ENCODE data around the gene ZNF511. TPM values are rescaled to one million over a fixed set of nuclear protein-coding genes. Genes with fewer than 3 reads are reported as not detected.
A peak's percentile ranks its signal among the peaks of the same experiment; 100 is the strongest.

ZNF511 gene
- total and polyA plus RNA-seq, 9 of the 15 experiments (the other 6 are each of a cell fraction or from before 2014, with no cell fraction given): 0.61 to 69.3 (median 40.1) TPM

- TF ChIP-seq ZBTB40 (IDR thresholded peaks at IDR 0.05) (no peak), ZBTB40 (CRISPR knock-in tag; IDR thresholded peaks at IDR 0.05) (no peak), ATF3 (IDR thresholded peaks at IDR 0.05) (no peak), ATF3 (CRISPR knock-in tag; conservative IDR thresholded peaks at IDR 0.05) (no peak), ZNF263 (CRISPR knock-in tag; IDR thresholded peaks at IDR 0.05; ENCODE audit: borderline replicate concordance) (no peak), ESRRB (CRISPR knock-in tag; IDR thresholded peaks at IDR 0.05; ENCODE audit: borderline replicate concordance) (no peak), TAF1 (IDR thresholded peaks at IDR 0.05; ENCODE audit: control insufficient read depth, extremely low read depth, insufficient read depth, low read length, severe bottlenecking) (no peak), ARID4B (CRISPR knock-in tag; IDR thresholded peaks at IDR 0.05) (0 out of 2 replicates have a peak, but pooled peaks have one; percentile 27), GATAD2A (IDR thresholded peaks at IDR 0.05) (no peak), BDP1 (IDR thresholded peaks at IDR 0.05; ENCODE audit: insufficient read depth, insufficient read length) (no peak), CTBP1 (IDR thresholded peaks at IDR 0.05; ENCODE audit: borderline replicate concordance) (no peak), GABPB1 (CRISPR knock-in tag; IDR thresholded peaks at IDR 0.05) (no peak), RBM22 (IDR thresholded peaks at IDR 0.05; ENCODE audit: low read depth, low read length, poor library complexity, severe bottlenecking) (peak; percentile 43)
Observed at GRCh38 chr10:133277277-133277992, 31.3 kb upstream of the ZNF511 start (continued).

Data from K562 (cell line).